CD4-positive, alpha-beta T cell (primary cell): ENCODE data around the gene SLC13A1. TPM values are rescaled to one million over a fixed set of nuclear protein-coding genes. Genes with fewer than 3 reads are reported as not detected.

ENCODE experiments used
- ATAC-seq: fragments of 200-7000 bp; cut with Tn5 transposase; one replicate; pipeline ENCODE4 v1.10.0; 2022; ENCODE audit warnings: mild to moderate bottlenecking; ENCODE audit not compliant: poor library complexity
- CTCF ChIA-PET: fragments of 350-600 bp; sonication (Branson Sonifier 250); formaldehyde crosslinking; loops from one replicate; lab custom pipeline; 2021; ENCODE audit warnings: antibody characterized with exemption, inconsistent platforms; lab: Charles Lee
- POLR2A ChIA-PET: fragments of 350-600 bp; sonication (Branson Sonifier 250); formaldehyde crosslinking; loops from one replicate; lab custom pipeline; 2021; ENCODE audit warnings: antibody characterized with exemption, inconsistent platforms; lab: Charles Lee
- DNase-seq, 14 experiments: peaks; one replicate each; pipeline ENCODE4 v3.0.0-alpha.2; 2013 to 2020; ENCODE audit warnings: mixed read lengths in 2 of 14
- H3K27ac ChIP-seq, 2 donors: one replicate each; pipeline versions ENCODE4 v1.5.1 to v1.7.0; 2013; ENCODE audit warnings: low read length in 2 of 2, low read depth in 1 of 2, mild to moderate bottlenecking in 1 of 2
- H3K27me3 ChIP-seq, 2 experiments: 1 replicate in 1 of 2; 2 replicates in 1 of 2; pipeline versions ENCODE4 v1.6.1 to v1.7.0; 2013; ENCODE audit warnings: low read length in 2 of 2, control low read depth in 1 of 2, mild to moderate bottlenecking in 1 of 2, moderate library complexity in 1 of 2; ENCODE audit not compliant: insufficient read depth in 2 of 2, control insufficient read depth in 1 of 2
- H3K36me3 ChIP-seq: one replicate; pipeline ENCODE4 v1.6.1; 2013; ENCODE audit warnings: low read length, control low read depth; ENCODE audit not compliant: insufficient read depth
- H3K4me1 ChIP-seq: one replicate; pipeline ENCODE4 v1.6.1; 2013; ENCODE audit warnings: low read length, control low read depth; ENCODE audit not compliant: insufficient read depth
- H3K4me3 ChIP-seq: one replicate; pipeline ENCODE4 v1.5.1; 2013; ENCODE audit warnings: mild to moderate bottlenecking, low read length, moderate library complexity
- H3K9me3 ChIP-seq, 2 experiments: 1 replicate in 1 of 2; 2 replicates in 1 of 2; pipeline versions ENCODE4 v1.6.1 to v1.7.0; 2013; ENCODE audit warnings: low read length in 2 of 2, mild to moderate bottlenecking in 2 of 2, control low read depth in 1 of 2, moderate library complexity in 1 of 2; ENCODE audit not compliant: control insufficient read depth in 1 of 2, insufficient read depth in 1 of 2
- H3K27ac Mint-ChIP-seq: one replicate; pipeline ENCODE4 v1.8.0; 2020; ENCODE audit warnings: mixed read lengths
- H3K27me3 Mint-ChIP-seq: one replicate; pipeline ENCODE4 v1.8.0; 2021; ENCODE audit warnings: mixed read lengths
- H3K36me3 Mint-ChIP-seq: one replicate; pipeline ENCODE4 v1.8.0; 2021; ENCODE audit warnings: low read depth, mixed read lengths
- H3K4me1 Mint-ChIP-seq: one replicate; pipeline ENCODE4 v1.8.0; 2021; ENCODE audit warnings: low read depth, mixed read lengths
- H3K4me3 Mint-ChIP-seq: one replicate; pipeline ENCODE4 v1.8.0; 2020; ENCODE audit warnings: mild to moderate bottlenecking, mixed read lengths
- H3K9me3 Mint-ChIP-seq: one replicate; pipeline ENCODE4 v1.8.0; 2020; ENCODE audit warnings: mixed read lengths
- intact Hi-C, 2 experiments: fragments of 100-400 bp; cut with DNase I in 1 of 2; cut with micrococcal nuclease in 1 of 2; formaldehyde crosslinking; loops; one replicate each; pipeline versions ENCODE4 v1.15.1 to v1.9.0; 2023 to 2025; cut with DNase I, micrococcal nuclease
- total RNA-seq, 174 experiments: library from RNA in 2 of 174; stranded (reverse) in 2 of 174; gene quantifications; one replicate each; pipeline ENCODE4 v1.2.3 and lab custom pipeline; 2021 to 2026
- TF ChIP-seq, protein P1 (sequence below): fragments of 200-600 bp; IDR thresholded peaks from one replicate; pipeline ENCODE4 v1.8.0; 2022; ENCODE audit warnings: antibody characterized with exemption, mild to moderate bottlenecking

Gene SLC13A1
- total RNA-seq, 2 experiments from 2014 or later: not detected

DNA sequence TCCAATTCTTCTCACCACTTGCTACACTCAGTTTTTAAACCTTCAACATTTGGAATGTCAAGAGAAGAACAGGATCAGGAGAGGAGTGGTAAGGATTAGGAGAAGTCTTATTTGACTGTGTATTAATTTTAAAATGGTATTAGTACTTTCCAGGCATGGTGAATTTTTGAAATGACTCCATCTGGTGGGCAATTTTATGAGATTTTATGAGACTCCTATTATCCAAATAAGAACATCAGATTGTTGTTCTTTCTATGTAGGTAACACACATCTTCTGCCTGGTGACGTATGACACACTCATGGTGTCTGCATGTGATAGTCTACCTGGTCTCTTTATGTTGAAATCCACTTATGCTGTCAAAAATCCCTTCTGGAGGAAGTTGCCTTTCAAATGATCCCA, 51.0 kb downstream of the SLC13A1 start:
- no peak overlapping the region for H3K27ac ChIP-seq
- H3K27me3 ChIP-seq: no peaks in the 10 kb centered on the region
- no peaks in the 10 kb centered on the region for H3K9me3 ChIP-seq
- DNase-seq (no peak), ATAC-seq (no peak)
- ChIA-PET POLR2A (no interaction called here), CTCF (no interaction called here)
- no peak overlapping the region for H3K27ac Mint-ChIP-seq
- TF ChIP-seq, protein P1, sequence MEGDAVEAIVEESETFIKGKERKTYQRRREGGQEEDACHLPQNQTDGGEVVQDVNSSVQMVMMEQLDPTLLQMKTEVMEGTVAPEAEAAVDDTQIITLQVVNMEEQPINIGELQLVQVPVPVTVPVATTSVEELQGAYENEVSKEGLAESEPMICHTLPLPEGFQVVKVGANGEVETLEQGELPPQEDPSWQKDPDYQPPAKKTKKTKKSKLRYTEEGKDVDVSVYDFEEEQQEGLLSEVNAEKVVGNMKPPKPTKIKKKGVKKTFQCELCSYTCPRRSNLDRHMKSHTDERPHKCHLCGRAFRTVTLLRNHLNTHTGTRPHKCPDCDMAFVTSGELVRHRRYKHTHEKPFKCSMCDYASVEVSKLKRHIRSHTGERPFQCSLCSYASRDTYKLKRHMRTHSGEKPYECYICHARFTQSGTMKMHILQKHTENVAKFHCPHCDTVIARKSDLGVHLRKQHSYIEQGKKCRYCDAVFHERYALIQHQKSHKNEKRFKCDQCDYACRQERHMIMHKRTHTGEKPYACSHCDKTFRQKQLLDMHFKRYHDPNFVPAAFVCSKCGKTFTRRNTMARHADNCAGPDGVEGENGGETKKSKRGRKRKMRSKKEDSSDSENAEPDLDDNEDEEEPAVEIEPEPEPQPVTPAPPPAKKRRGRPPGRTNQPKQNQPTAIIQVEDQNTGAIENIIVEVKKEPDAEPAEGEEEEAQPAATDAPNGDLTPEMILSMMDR: no peak
- no peak overlapping the region for H3K4me3 Mint-ChIP-seq
- peaks cover 3% of the 10 kb centered on the region for H3K9me3 Mint-ChIP-seq
- H3K4me1 ChIP-seq: no peaks in the 10 kb centered on the region
- H3K27me3 Mint-ChIP-seq: no peaks in the 10 kb centered on the region
- H3K36me3 Mint-ChIP-seq: no peaks in the 10 kb centered on the region
- intact Hi-C loops: no loop called here
- no peaks in the 10 kb centered on the region for H3K4me1 Mint-ChIP-seq
- H3K36me3 ChIP-seq: no peaks in the 10 kb centered on the region
- no peak overlapping the region for H3K4me3 ChIP-seq

DNA sequence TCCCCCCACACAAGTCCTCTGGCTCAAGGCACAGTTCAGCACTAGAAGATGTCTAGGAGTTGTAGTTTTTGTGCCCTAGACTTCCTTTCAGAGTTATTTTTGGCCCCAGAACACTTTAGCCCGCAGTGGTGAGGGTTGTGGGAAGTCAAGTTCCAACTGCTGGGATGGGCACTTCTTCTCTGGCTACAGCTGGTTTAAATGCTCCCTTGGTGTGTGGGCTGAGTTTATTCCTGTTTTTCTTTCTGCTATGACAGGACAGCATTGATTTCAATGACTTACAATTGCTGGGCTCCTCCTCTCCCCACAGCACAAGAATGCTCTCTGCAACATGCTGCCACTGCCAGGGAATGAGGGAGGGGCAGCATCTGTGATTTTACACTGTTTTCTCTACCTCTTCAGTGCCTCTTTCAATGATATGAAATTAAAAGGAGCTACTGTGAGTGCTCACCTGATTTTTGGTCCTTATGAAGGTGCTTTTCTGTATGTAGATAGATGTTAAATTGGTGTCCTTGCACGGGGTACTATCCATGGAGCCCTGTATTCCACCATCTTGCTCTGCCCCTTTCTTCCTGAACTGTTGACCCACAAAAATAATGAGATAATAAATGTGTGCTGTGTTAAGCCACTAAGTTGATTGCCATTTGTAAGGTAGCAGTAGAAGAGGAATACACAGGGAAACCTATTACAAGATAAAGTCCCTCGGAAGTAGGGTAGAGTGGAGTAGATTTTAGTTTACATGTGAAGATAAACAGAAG, 56.3 kb downstream of the SLC13A1 start:
- TF ChIP-seq, protein P1: no peak
- H3K4me1 Mint-ChIP-seq: no peaks in the 10 kb centered on the region
- CTCF ChIA-PET: no interaction called here

DNA sequence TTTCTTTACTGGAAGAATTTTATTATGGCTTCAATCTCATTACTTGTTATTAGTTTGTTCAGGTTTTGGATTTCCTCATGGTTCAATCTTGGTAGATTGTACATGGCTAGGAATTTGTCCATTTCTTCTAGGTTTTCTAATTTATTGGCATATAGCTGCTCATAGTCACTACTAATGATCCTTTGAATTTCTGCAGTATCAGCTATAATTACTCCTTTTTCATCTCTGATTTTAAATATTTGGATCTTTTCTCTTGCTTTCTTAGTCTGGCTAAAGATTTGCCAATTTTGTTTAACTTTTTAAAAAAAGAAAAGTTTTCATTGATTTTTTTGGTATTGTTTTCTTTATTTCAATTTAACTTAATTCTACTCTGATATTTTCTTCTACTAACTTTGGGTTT, 59.2 kb downstream of the SLC13A1 start:
- DNase-seq: no peak
- TF ChIP-seq, protein P1: no peak
- intact Hi-C loops: no loop called here

More for the DNA sequence above, 56.3 kb downstream of the SLC13A1 start:
- no peaks in the 10 kb centered on the region for H3K27me3 Mint-ChIP-seq
- H3K9me3 Mint-ChIP-seq: peaks cover 5% of the 10 kb centered on the region
- no peaks in the 10 kb centered on the region for H3K36me3 Mint-ChIP-seq
- Histone ChIP-seq H3K36me3 (no peaks in the 10 kb centered on the region), H3K27ac (no peak overlapping the region), H3K9me3 (no peaks in the 10 kb centered on the region), H3K27me3 (no peaks in the 10 kb centered on the region), H3K4me1 (no peaks in the 10 kb centered on the region), H3K4me3 (no peak overlapping the region)
- POLR2A ChIA-PET: no interaction called here
- DNase-seq (no peak), ATAC-seq (no peak)
- H3K27ac Mint-ChIP-seq: no peak overlapping the region
- H3K4me3 Mint-ChIP-seq: no peak overlapping the region
- intact Hi-C loops: no loop called here

More for the DNA sequence above, 59.2 kb downstream of the SLC13A1 start:
- Mint-ChIP-seq H3K27ac (no peak overlapping the region), H3K27me3 (no peaks in the 10 kb centered on the region), H3K36me3 (no peaks in the 10 kb centered on the region), H3K9me3 (peaks cover 2% of the 10 kb centered on the region), H3K4me3 (no peak overlapping the region), H3K4me1 (no peaks in the 10 kb centered on the region)
- Histone ChIP-seq H3K9me3 (no peaks in the 10 kb centered on the region), H3K36me3 (no peaks in the 10 kb centered on the region), H3K27ac (no peak overlapping the region), H3K4me3 (no peak overlapping the region), H3K27me3 (no peaks in the 10 kb centered on the region), H3K4me1 (no peaks in the 10 kb centered on the region)
- CTCF ChIA-PET: no interaction called here
- no peak for ATAC-seq
- POLR2A ChIA-PET: no interaction called here
